Activated naive CD4-positive, alpha-beta T cell treated with anti-CD3 and anti-CD28 coated beads, Interleukin-2, amount 10 ng/mL, durations not matched to agents 7 days and 5 days (primary cell): ENCODE results near the gene KLHL35.

Experiments used
- CTCF ChIA-PET: fragments of 350-600 bp; sonication (Branson Sonifier 250); formaldehyde crosslinking; loops from one replicate; lab custom pipeline; 2021; ENCODE audit warnings: antibody characterized with exemption; lab: Charles Lee
- DNase-seq: peaks from one replicate; pipeline ENCODE4 v3.0.0-alpha.2; 2020
- H3K27ac Mint-ChIP-seq: one replicate; pipeline ENCODE4 v1.8.0; 2021; ENCODE audit warnings: mild to moderate bottlenecking, moderate library complexity, mixed read lengths
- H3K27me3 Mint-ChIP-seq: one replicate; pipeline ENCODE4 v1.8.0; 2021; ENCODE audit warnings: mild to moderate bottlenecking, mixed read lengths
- H3K36me3 Mint-ChIP-seq: one replicate; pipeline ENCODE4 v1.8.0; 2021; ENCODE audit warnings: mixed read lengths
- H3K4me1 Mint-ChIP-seq: one replicate; pipeline ENCODE4 v1.8.0; 2021; ENCODE audit warnings: mixed read lengths
- H3K4me3 Mint-ChIP-seq: one replicate; pipeline ENCODE4 v1.8.0; 2021; ENCODE audit warnings: mild to moderate bottlenecking, moderate library complexity, mixed read lengths
- H3K9me3 Mint-ChIP-seq: one replicate; pipeline ENCODE4 v1.8.0; 2021; ENCODE audit warnings: mixed read lengths

KLHL35 gene

DNA sequence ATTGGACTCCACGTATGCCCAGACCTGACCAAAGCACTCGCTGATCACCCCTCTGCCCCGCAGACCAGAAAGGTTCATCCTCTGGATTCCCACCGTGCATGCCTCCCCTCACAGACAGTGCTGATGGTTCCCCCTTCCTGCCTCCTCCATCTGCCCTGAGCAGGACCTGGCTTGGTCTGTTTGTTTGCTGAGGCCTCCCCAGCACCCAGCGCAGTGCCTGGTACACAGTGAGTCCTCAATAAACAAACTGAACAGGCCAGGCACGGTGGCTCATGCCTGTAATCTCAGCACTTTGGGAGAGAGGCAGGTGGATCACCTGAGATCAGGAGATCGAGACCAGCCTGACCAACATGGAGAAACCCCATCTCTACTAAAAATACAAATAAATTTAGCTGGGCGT, 57.4 kb downstream of the KLHL35 start:
- Mint-ChIP-seq H3K4me1 (peaks cover 7% of the 10 kb centered on the region), H3K4me3 (no peak overlapping the region), H3K9me3 (no peaks in the 10 kb centered on the region), H3K27ac (no peak overlapping the region), H3K27me3 (peaks cover 29% of the 10 kb centered on the region), H3K36me3 (no peaks in the 10 kb centered on the region)
- CTCF ChIA-PET: interaction anchor here (2.2 kb wide), 1 partner anchor 46 kb away, joined by 7 read pairs; no protein-coding TSS in a partner anchor
- DNase-seq: no peak

DNA sequence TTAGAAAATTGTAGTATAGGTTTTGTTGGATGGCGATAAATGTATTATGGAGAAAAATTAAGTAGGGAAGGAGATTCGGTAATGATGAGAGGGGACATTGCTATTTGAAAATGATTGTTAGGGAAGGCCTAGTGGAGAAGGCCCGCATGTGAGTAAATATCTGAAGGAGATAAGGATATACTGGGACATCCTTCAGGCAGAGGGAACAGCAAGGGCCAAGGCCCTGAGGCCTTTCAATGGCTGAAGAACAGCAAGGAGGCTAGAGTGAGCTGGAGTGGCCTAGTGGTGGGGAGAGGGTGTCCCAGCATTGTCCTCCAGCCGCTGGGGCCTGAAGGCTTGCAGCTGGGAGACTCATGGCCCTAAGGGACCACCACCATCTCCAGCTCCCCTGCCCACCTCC, 58.4 kb downstream of the KLHL35 start:
- H3K9me3 Mint-ChIP-seq: peaks cover 4% of the 10 kb centered on the region
- CTCF ChIA-PET: interaction anchor here (1.2 to 2.2 kb wide), 4 partner anchors 10 to 95 kb away, joined by 3 to 7 read pairs (median 3); no protein-coding TSS in a partner anchor
- DNase-seq: no peak
- no peak overlapping the region for H3K27ac Mint-ChIP-seq
- H3K36me3 Mint-ChIP-seq: peaks cover 3% of the 10 kb centered on the region
- H3K27me3 Mint-ChIP-seq: peaks cover 25% of the 10 kb centered on the region
- H3K4me1 Mint-ChIP-seq: peaks cover 15% of the 10 kb centered on the region
- no peak overlapping the region for H3K4me3 Mint-ChIP-seq

DNA sequence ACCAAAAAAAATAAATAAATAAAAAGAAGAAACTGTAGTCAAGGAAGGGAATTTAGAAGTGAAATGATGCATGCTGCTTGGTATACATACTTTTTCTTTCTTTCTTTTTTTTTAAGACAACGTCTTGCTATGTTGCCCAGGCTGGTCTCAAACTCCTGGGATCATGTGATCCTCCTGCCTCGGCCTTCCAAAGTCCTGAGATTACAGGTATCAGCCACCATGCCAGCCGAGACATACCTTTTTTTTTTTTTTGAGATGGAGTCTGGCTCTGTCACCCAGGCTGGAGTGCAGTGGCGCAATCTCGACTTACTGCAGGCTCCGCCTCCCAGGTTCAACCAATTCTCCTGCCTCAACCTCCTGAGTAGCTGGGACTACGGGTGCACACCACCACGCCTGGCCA, 59.8 kb downstream of the KLHL35 start:
- DNase-seq: no peak
- Mint-ChIP-seq H3K27me3 (peaks cover 25% of the 10 kb centered on the region), H3K4me1 (peaks cover 23% of the 10 kb centered on the region), H3K4me3 (no peak overlapping the region), H3K36me3 (peaks cover 5% of the 10 kb centered on the region), H3K9me3 (peaks cover 4% of the 10 kb centered on the region), H3K27ac (no peak overlapping the region)
- CTCF ChIA-PET: interaction anchor here (0.7 to 2.2 kb wide), 3 partner anchors 9 to 44 kb away, joined by 3 to 9 read pairs (median 7); no protein-coding TSS in a partner anchor
